ENCODE data around the gene PAPOLB.
"Not testable (repeated sequence)": the region's sequence is repeated elsewhere in the genome, so short reads cannot be mapped to it uniquely, and the experiment has no call there.

Gene PAPOLB

GRCh38 chr7:4861673-4862072, at the start of gene PAPOLB:
Gene PAPOLB, minus strand, starts transcription at chr7:4862030. Its CDS starts 220 bp downstream, at chr7:4861810.
- no peak for DNase-seq (ENCODE audit: low spot score)

GRCh38 chr7:4911111-4911828, 49.4 kb upstream of the PAPOLB start:
- no peak for DNase-seq (ENCODE audit: low spot score)

- no peak for DNase-seq (ENCODE audit: low spot score)
Measured at GRCh38 chr7:4906682-4907081, 44.9 kb upstream of the PAPOLB start.

- no peak for DNase-seq (ENCODE audit: low spot score)
Measured at GRCh38 chr7:4905171-4905570, 43.3 kb upstream of the PAPOLB start.

- no peak for DNase-seq (ENCODE audit: low spot score)
Measured at GRCh38 chr7:4904346-4904745, 42.5 kb upstream of the PAPOLB start.

- no peak for DNase-seq (ENCODE audit: low spot score)
Measured at GRCh38 chr7:4895766-4896165, 33.9 kb upstream of the PAPOLB start.

- no peak for DNase-seq (ENCODE audit: low spot score)
Measured at GRCh38 chr7:4894482-4894881, 32.7 kb upstream of the PAPOLB start.

- DNase-seq (ENCODE audit: low spot score): no peak
Measured at GRCh38 chr7:4893929-4894475, 32.2 kb upstream of the PAPOLB start.

- not testable (repeated sequence) for DNase-seq (ENCODE audit: low spot score)
Measured at GRCh38 chr7:4893188-4893587, 31.4 kb upstream of the PAPOLB start.

- DNase-seq (ENCODE audit: low spot score): not testable (repeated sequence)
Measured at GRCh38 chr7:4891522-4891921, 29.7 kb upstream of the PAPOLB start.

GRCh38 chr7:4889682-4890081, 27.9 kb upstream of the PAPOLB start:
- DNase-seq (ENCODE audit: low spot score): no peak

- DNase-seq (ENCODE audit: low spot score): no peak
Measured at GRCh38 chr7:4888161-4888560, 26.3 kb upstream of the PAPOLB start.

GRCh38 chr7:4886671-4887070, 24.8 kb upstream of the PAPOLB start:
- peak; percentile 58 for DNase-seq (ENCODE audit: low spot score)

- no peak for DNase-seq (ENCODE audit: low spot score)
Measured at GRCh38 chr7:4885317-4885807, 23.5 kb upstream of the PAPOLB start.

GRCh38 chr7:4884164-4884563, 22.3 kb upstream of the PAPOLB start:
- no peak for DNase-seq (ENCODE audit: low spot score)

- DNase-seq (ENCODE audit: low spot score): peak; percentile 99
Measured at GRCh38 chr7:4883372-4884144, 21.7 kb upstream of the PAPOLB start, which contains the start of gene RADIL. Gene RADIL, minus strand, starts transcription at chr7:4883716. Its CDS starts 5,577 bp downstream, at chr7:4878139.

GRCh38 chr7:4883033-4883371, 21.2 kb upstream of the PAPOLB start:
- no peak for DNase-seq (ENCODE audit: low spot score)

- DNase-seq (ENCODE audit: low spot score): peak; percentile 66
Measured at GRCh38 chr7:4882169-4883032, 20.6 kb upstream of the PAPOLB start.

GRCh38 chr7:4880218-4880617, 18.4 kb upstream of the PAPOLB start:
- no peak for DNase-seq (ENCODE audit: low spot score)

- no peak for DNase-seq (ENCODE audit: low spot score)
Measured at GRCh38 chr7:4879396-4880081, 17.7 kb upstream of the PAPOLB start.

Data from D341Med (cell line).